RWPE1 (cell line): ENCODE data around the gene FAM186B.

Experiments
- CTCF ChIA-PET: fragments of 350-600 bp; sonication (Branson Sonifier 250); formaldehyde crosslinking; extraction: SDS; loops from one replicate; lab custom pipeline; 2021; lab: Yijun Ruan, JAX
- POLR2A ChIA-PET: fragments of 400-600 bp; formaldehyde crosslinking; extraction: SDS; loops from one replicate; lab custom pipeline; 2020; ENCODE audit warnings: antibody characterized with exemption; ENCODE audit not compliant: low non-redundant PET; lab: Yijun Ruan, JAX
- DNase-seq: peaks from one replicate; pipeline ENCODE4 v3.0.0; 2012; ENCODE audit warnings: low spot score
- H3K27ac ChIP-seq: fragments of 450-650 bp; 2 replicates; pipeline ENCODE4 v1.5.1; 2017
- TF ChIP-seq, protein P1 (sequence below): fragments of 450-650 bp; conservative IDR thresholded peaks from 2 replicates; pipeline ENCODE4 v1.5.1; 2017; ENCODE audit warnings: low read depth, mild to moderate bottlenecking

Gene FAM186B

DNA sequence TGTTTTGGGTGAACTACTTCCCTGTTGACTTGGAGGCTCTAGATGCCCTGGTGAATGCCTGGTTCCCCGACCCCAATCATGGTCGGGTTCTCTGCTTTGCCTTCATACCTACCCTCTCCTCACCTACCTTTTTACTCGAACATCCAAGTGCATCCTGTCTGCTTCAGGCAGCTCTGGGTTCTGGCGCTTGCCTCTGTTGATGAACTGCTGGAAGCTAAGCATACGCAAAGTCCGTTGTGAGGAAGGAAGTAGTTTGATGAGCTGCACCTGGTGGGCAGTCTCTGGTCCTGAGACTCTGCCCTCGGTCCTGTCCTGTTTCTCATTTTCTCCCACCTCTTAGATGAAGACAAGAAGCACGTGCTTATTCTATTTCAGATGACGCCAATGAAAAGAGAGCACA is 53.0 kb downstream of the FAM186B start:
- H3K27ac ChIP-seq, result no peak overlapping the region
- TF ChIP-seq, protein P1, sequence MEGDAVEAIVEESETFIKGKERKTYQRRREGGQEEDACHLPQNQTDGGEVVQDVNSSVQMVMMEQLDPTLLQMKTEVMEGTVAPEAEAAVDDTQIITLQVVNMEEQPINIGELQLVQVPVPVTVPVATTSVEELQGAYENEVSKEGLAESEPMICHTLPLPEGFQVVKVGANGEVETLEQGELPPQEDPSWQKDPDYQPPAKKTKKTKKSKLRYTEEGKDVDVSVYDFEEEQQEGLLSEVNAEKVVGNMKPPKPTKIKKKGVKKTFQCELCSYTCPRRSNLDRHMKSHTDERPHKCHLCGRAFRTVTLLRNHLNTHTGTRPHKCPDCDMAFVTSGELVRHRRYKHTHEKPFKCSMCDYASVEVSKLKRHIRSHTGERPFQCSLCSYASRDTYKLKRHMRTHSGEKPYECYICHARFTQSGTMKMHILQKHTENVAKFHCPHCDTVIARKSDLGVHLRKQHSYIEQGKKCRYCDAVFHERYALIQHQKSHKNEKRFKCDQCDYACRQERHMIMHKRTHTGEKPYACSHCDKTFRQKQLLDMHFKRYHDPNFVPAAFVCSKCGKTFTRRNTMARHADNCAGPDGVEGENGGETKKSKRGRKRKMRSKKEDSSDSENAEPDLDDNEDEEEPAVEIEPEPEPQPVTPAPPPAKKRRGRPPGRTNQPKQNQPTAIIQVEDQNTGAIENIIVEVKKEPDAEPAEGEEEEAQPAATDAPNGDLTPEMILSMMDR, result no peak
- DNase-seq, result no peak
- POLR2A ChIA-PET, result interaction anchor here (1.0 kb wide), 1 partner anchor 15 kb away, joined by 4 read pairs; no protein-coding TSS in a partner anchor
- CTCF ChIA-PET, result interaction anchor here (0.6 to 2.7 kb wide), 6 partner anchors 8 to 286 kb away, joined by 3 to 18 read pairs (median 6); no protein-coding TSS in a partner anchor

DNA sequence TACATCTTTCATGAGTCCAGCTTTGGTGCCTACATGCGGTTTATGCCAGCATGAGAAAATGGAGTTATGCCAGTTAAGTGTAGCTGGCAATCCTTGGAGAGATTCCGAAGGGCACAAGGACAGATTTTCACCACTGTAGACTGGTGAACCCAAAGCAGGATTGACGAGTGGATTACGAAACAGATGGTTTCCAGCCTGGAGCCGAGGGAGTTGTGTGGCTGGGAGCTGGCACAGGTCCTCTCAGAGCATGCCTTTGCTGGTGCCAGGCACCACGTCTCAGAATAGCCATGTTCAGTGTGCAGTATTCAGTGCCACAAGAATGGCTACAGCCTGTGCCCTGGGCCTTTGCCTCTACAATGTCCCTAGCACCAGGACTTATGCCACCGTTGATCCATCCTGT is 53.4 kb downstream of the FAM186B start:
- DNase-seq, result no peak
- TF ChIP-seq, protein P1, result no peak
- H3K27ac ChIP-seq, result no peak overlapping the region
- CTCF ChIA-PET, result interaction anchor here (1.0 to 2.7 kb wide), 3 partner anchors 29 to 217 kb away, joined by 6 to 18 read pairs (median 7); no protein-coding TSS in a partner anchor
- POLR2A ChIA-PET, result interaction anchor here (1.0 kb wide), 1 partner anchor 15 kb away, joined by 4 read pairs; no protein-coding TSS in a partner anchor

DNA sequence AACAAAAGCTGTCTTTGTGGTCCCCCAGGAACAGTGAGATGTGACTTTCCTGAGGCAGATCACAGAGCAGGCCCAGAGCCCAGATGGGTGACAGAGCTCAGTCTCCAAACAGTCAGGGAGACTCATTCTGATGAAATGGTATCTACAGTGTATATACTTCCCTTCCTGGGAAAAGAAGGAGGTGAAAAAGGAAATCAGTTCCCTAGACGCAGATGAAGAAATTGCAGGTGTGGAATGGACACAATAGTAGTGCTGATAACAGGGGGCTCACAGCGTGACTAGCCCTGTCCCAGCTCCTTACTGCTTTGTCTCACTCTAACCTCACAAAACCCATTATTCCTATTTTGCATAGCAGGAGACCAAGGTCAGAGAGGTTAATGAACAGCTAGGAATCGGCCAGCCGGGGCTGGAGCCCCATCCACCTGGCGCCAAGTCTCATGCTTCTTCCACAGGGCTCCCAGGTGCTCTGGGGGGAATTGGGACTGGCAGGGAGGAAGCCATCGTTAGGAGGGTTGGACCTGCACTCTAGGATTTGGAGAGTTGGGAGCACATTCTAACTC is 54.7 kb downstream of the FAM186B start:
- TF ChIP-seq, protein P1, result no peak
- H3K27ac ChIP-seq, result no peak overlapping the region
- POLR2A ChIA-PET, result no interaction called here

DNA sequence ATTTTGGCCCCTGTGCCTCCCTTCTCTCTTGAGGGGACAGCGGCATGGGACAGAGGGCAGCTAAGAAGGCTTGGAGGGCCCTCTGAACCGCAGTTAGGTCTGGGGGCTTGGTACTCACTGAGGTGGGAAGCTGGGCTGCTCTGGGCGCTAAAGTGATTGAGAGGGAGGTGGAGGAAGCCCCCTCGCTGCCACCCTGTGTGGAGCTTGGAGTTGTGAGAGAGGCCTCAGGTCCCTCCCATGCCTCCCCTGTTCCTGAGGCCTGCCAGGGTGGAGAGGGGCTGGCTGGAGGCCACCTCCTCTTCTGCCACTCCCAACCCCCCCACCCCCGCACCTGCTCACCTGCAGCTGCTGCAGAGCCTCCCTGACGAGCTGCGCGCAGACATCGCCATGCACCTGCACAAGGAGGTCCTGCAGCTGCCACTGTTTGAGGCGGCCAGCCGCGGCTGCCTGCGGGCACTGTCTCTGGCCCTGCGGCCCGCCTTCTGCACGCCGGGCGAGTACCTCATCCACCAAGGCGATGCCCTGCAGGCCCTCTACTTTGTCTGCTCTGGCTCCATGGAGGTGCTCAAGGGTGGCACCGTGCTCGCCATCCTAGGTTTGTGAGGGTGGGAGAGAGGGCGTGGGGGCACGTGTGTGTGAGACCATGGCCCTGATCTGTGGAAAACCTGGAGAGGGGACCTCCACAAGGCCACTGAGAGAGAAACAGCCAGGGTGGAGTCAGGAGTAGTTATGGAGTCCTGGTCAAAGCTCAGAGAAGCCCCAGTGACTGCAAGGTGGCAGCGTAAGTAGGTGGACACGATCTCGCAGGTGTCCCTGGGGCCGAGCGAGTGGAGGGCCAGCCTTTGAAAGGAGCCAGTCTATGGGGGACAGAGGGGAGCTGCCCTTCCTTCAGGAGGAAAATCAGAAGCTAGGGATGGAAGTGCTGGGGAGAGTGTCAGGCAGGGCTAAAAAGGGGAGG is 55.4 kb downstream of the FAM186B start:
- no peak overlapping the region for H3K27ac ChIP-seq
- CTCF ChIA-PET, result interaction anchor here (0.5 kb wide), 1 partner anchor 183 kb away, joined by 3 read pairs; no protein-coding TSS in a partner anchor
- POLR2A ChIA-PET, result no interaction called here
- no peak for DNase-seq
- TF ChIP-seq, protein P1, result no peak

More for the DNA sequence above, 54.7 kb downstream of the FAM186B start:
- no peak for DNase-seq
- CTCF ChIA-PET, result interaction anchor here (0.5 to 0.6 kb wide), 2 partner anchors 183 to 451 kb away, joined by 3 read pairs; no protein-coding TSS in a partner anchor

DNA sequence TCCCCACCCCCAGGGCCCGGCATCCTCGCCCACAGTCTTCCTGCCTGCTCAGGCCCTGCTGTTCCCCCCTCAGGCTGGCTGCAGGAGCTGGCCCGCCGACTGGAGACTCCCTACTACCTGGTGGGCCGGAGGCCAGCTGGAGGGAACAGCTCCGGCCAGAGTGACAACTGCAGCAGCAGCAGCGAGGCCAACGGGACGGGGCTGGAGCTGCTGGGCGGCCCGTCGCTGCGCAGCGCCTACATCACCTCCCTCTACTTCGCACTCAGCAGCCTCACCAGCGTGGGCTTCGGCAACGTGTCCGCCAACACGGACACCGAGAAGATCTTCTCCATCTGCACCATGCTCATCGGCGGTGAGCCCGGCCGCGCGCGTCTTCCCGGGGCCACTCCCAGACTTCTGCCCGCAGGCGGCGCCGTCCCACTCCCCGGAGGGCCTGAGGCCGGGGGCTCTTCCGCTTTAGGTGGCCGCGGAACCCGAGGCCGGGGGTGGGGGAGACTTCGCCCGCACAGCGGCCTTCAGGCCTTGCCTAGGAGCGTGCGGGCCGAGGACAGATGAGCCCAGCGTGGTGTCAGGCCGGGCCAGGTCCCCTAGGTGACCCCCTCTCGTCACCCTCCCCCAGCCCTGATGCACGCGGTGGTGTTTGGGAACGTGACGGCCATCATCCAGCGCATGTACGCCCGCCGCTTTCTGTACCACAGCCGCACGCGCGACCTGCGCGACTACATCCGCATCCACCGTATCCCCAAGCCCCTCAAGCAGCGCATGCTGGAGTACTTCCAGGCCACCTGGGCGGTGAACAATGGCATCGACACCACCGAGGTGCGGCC is 56.4 kb downstream of the FAM186B start:
- CTCF ChIA-PET, result no interaction called here
- POLR2A ChIA-PET, result no interaction called here
- TF ChIP-seq, protein P1, result no peak
- H3K27ac ChIP-seq, result no peak overlapping the region
- no peak for DNase-seq
